HCT116 (cell line): ENCODE measurements around the gene RAB40C. TPM values are rescaled to one million over a fixed set of nuclear protein-coding genes. Genes with fewer than 3 reads are reported as not detected.

Experiments used
- ATAC-seq: fragments of 200-7000 bp; cut with Tn5 transposase; 2 replicates; pipeline ENCODE4 v1.9.1; 2020; ENCODE audit warnings: mild to moderate bottlenecking, moderate library complexity
- BruUV-seq: library from RNA; stranded (reverse); fragments of 400-500 nt; replicated peaks from 2 replicates; lab custom pipeline; 2021; lab: Mats Ljungman, UMichigan
- CTCF ChIA-PET: fragments of 300-600 bp; sonication (Branson Sonifier 250); formaldehyde crosslinking; loops from one replicate; lab custom pipeline; 2021; ENCODE audit warnings: antibody characterized with exemption; lab: Charles Lee
- POLR2A ChIA-PET: fragments of 300-600, 350-600 bp; sonication (Branson Sonifier 250); formaldehyde crosslinking; loops from one replicate; lab custom pipeline; 2021; ENCODE audit warnings: antibody characterized with exemption; lab: Charles Lee
- RAD21 ChIA-PET, 2 experiments: fragments of 300-600 bp; sonication (Branson Sonifier 250); formaldehyde crosslinking; loops; one replicate each; lab custom pipeline; 2023; ENCODE audit warnings: low total read pairs in 2 of 2; ENCODE audit not compliant: uncharacterized antibody in 2 of 2, unreplicated experiment in 2 of 2, low non-redundant PET in 1 of 2; lab: Charles Lee
- DNase-seq: peaks from one replicate; pipeline ENCODE4 v3.0.0-alpha.2; 2010; ENCODE audit warnings: low read depth, low spot score
- H2AFZ ChIP-seq: fragments of 200-600 bp; shearing (Covaris generic), sonication (generic); 2 replicates; pipeline ENCODE4 v1.6.1; 2017; ENCODE audit warnings: low read depth, mixed run types, mixed read lengths, antibody characterized with exemption, low read length; ENCODE audit not compliant: poor library complexity, severe bottlenecking
- H3K27ac ChIP-seq: 2 replicates; pipeline ENCODE4 v1.5.1; 2012; ENCODE audit warnings: low read depth, low read length
- H3K27me3 ChIP-seq: fragments of 200-600 bp; sonication (generic); 2 replicates; pipeline ENCODE4 v1.6.1; 2016; ENCODE audit warnings: mixed run types, low read length, mixed read lengths; ENCODE audit not compliant: insufficient read depth
- H3K36me3 ChIP-seq, 2 experiments: fragments of 200-500 bp in 1 of 2; fragments of 200-600 bp in 1 of 2; sonication (Bioruptor generic) in 1 of 2; sonication (generic) in 1 of 2; 2 replicates each; pipeline versions ENCODE4 v1.5.1 to v1.6.1; 2014 to 2016; ENCODE audit warnings: low read length in 2 of 2, inconsistent platforms in 1 of 2, mixed read lengths in 1 of 2, mixed run types in 1 of 2; ENCODE audit not compliant: insufficient read depth in 2 of 2, control insufficient read depth in 1 of 2
- H3K4me1 ChIP-seq, 2 experiments: fragments of 200-600 bp in 1 of 2; sonication (generic) in 1 of 2; 2 replicates each; pipeline versions ENCODE4 v1.5.1 to v1.6.1; 2012 to 2017; ENCODE audit warnings: low read length in 2 of 2, inconsistent platforms in 1 of 2, mild to moderate bottlenecking in 1 of 2, mixed read lengths in 1 of 2, mixed run types in 1 of 2, moderate library complexity in 1 of 2; ENCODE audit not compliant: insufficient read depth in 2 of 2, control insufficient read depth in 1 of 2
- H3K4me2 ChIP-seq: fragments of 200-600 bp; sonication (generic); 2 replicates; pipeline ENCODE4 v1.6.1; 2017; ENCODE audit warnings: mixed run types, low read length, mixed read lengths
- H3K4me3 ChIP-seq, 2 experiments: fragments of 200-600 bp in 1 of 2; sonication (generic) in 1 of 2; replicated peaks in 1 of 2; 2 replicates each; pipeline ENCODE4 v1.5.1; 2011 to 2016; ENCODE audit warnings: low read length in 2 of 2, control low read depth in 1 of 2, low read depth in 1 of 2, mild to moderate bottlenecking in 1 of 2, mixed read lengths in 1 of 2, mixed run types in 1 of 2
- H3K79me2 ChIP-seq: fragments of 200-600 bp; sonication (generic); 2 replicates; pipeline ENCODE4 v1.6.1; 2017; ENCODE audit warnings: mild to moderate bottlenecking, mixed run types, low read length, moderate library complexity, mixed read lengths; ENCODE audit not compliant: insufficient read depth
- H3K9ac ChIP-seq: fragments of 200-600 bp; sonication (generic); 2 replicates; pipeline ENCODE4 v1.6.1; 2016; ENCODE audit warnings: low read length, mixed read lengths
- H3K9me2 ChIP-seq: fragments of 200-600 bp; sonication (generic), shearing (Covaris generic); 2 replicates; pipeline ENCODE4 v1.6.1; 2017; ENCODE audit warnings: mixed run types, mild to moderate bottlenecking, moderate library complexity; ENCODE audit not compliant: insufficient read depth
- H3K9me3 ChIP-seq, 2 experiments: fragments of 200-500 bp in 1 of 2; fragments of 200-600 bp in 1 of 2; sonication (Bioruptor generic) in 1 of 2; sonication (generic) in 1 of 2; 2 replicates each; pipeline ENCODE4 v1.6.1; 2014 to 2017; ENCODE audit warnings: low read length in 2 of 2, mixed read lengths in 2 of 2, inconsistent platforms in 1 of 2, low read depth in 1 of 2, mild to moderate bottlenecking in 1 of 2, mixed run types in 1 of 2, moderate library complexity in 1 of 2; ENCODE audit not compliant: control insufficient read depth in 1 of 2, insufficient read depth in 1 of 2
- H4K20me1 ChIP-seq: fragments of 200-600 bp; sonication (generic), shearing (Covaris generic); 2 replicates; pipeline ENCODE4 v1.6.1; 2017; ENCODE audit warnings: mixed run types, mild to moderate bottlenecking, moderate library complexity; ENCODE audit not compliant: insufficient read depth
- CBX3 ChIP-seq: IDR thresholded peaks from 2 replicates; pipeline ENCODE4 v1.6.1; 2012; ENCODE audit warnings: low read depth
- CEBPB ChIP-seq: IDR thresholded peaks from 2 replicates; pipeline ENCODE4 v1.6.1; 2012; ENCODE audit warnings: low read depth
- EGR1 ChIP-seq: IDR thresholded peaks from 2 replicates; pipeline ENCODE4 v1.6.1; 2012; ENCODE audit warnings: low read depth
- ELF1 ChIP-seq: IDR thresholded peaks from 2 replicates; pipeline ENCODE4 v1.6.1; 2012; ENCODE audit warnings: low read depth, borderline replicate concordance
- EZH2 ChIP-seq: fragments of 200-600 bp; sonication (generic); IDR thresholded peaks from 2 replicates; pipeline ENCODE4 v1.6.1; 2017; ENCODE audit warnings: antibody characterized with exemption, mixed run types
- EZH2phosphoT487 ChIP-seq: fragments of 200-600 bp; IDR thresholded peaks from 2 replicates; pipeline ENCODE4 v1.6.1; 2018; ENCODE audit warnings: antibody characterized with exemption, borderline replicate concordance
- FOSL1 ChIP-seq: IDR thresholded peaks from 2 replicates; pipeline ENCODE4 v1.6.1; 2012; ENCODE audit warnings: low read depth
- JUND ChIP-seq: IDR thresholded peaks from 2 replicates; pipeline ENCODE4 v1.6.1; 2012
- POLR2A ChIP-seq: IDR thresholded peaks from 2 replicates; pipeline ENCODE4 v1.7.0; 2011; ENCODE audit warnings: borderline replicate concordance; ENCODE audit not compliant: insufficient read depth, insufficient read length; ENCODE audit errors: extremely low read depth
- POLR2AphosphoS5 ChIP-seq: IDR thresholded peaks from 2 replicates; pipeline ENCODE4 v1.6.1; 2011; ENCODE audit warnings: mild to moderate bottlenecking, low read depth, low read length, moderate library complexity
- RAD21 ChIP-seq: IDR thresholded peaks from 2 replicates; pipeline ENCODE4 v1.6.1; 2012; ENCODE audit warnings: low read depth, mild to moderate bottlenecking
- SIN3A ChIP-seq: IDR thresholded peaks from 2 replicates; pipeline ENCODE4 v1.6.1; 2012; ENCODE audit warnings: low read depth
- SP1 ChIP-seq: IDR thresholded peaks from 2 replicates; pipeline ENCODE4 v1.6.1; 2012; ENCODE audit warnings: low read depth
- SRF ChIP-seq: IDR thresholded peaks from 2 replicates; pipeline ENCODE4 v1.6.1; 2012; ENCODE audit warnings: low read depth
- YY1 ChIP-seq: IDR thresholded peaks from 2 replicates; pipeline ENCODE4 v1.6.1; 2011; ENCODE audit warnings: low read length, low read depth, moderate library complexity, mild to moderate bottlenecking; ENCODE audit not compliant: insufficient replicate concordance; ENCODE audit errors: extremely low read depth
- ZNF274 ChIP-seq: fragments of 200-500 bp; sonication (Bioruptor generic); IDR thresholded peaks from 2 replicates; pipeline ENCODE4 v1.6.1; 2014; ENCODE audit warnings: mild to moderate bottlenecking, low read depth, low read length, inconsistent platforms
- intact Hi-C: fragments of 100-400 bp; cut with micrococcal nuclease; formaldehyde crosslinking; loops from 2 replicates; pipeline ENCODE4 v1.10.0; 2022
- total RNA-seq: library from RNA; stranded (reverse); gene quantifications from one replicate; pipeline ENCODE4 v1.2.1, GENCODE V29; 2021; ENCODE audit not compliant: unreplicated experiment
- TF ChIP-seq, protein P1 (sequence below), 3 experiments: fragments of 200-600 bp in 1 of 3; sonication (generic) in 1 of 3; IDR thresholded peaks in 2 of 3; conservative IDR thresholded peaks in 1 of 3; 2 replicates each; pipeline ENCODE4 v1.5.1; 2012 to 2017; ENCODE audit warnings: low read depth in 2 of 3, low read length in 2 of 3, antibody characterized with exemption in 1 of 3, borderline replicate concordance in 1 of 3, control low read depth in 1 of 3, mild to moderate bottlenecking in 1 of 3, mixed read lengths in 1 of 3, mixed run types in 1 of 3, moderate library complexity in 1 of 3; ENCODE audit not compliant: insufficient read depth in 1 of 3
- TF ChIP-seq, protein P2 (sequence below): IDR thresholded peaks from 2 replicates; pipeline ENCODE4 v1.6.1; 2012; ENCODE audit warnings: low read depth
- TF ChIP-seq, protein P3 (sequence below): IDR thresholded peaks from 2 replicates; pipeline ENCODE4 v1.6.1; 2011; ENCODE audit warnings: mild to moderate bottlenecking, low read length, moderate library complexity; ENCODE audit not compliant: insufficient replicate concordance; ENCODE audit errors: extremely low read depth
- TF ChIP-seq, protein P4 (sequence below): IDR thresholded peaks from 2 replicates; pipeline ENCODE4 v1.6.1; 2012

The RAB40C gene
- total RNA-seq, 1 experiment from 2014 or later: 14.1 TPM

DNA sequence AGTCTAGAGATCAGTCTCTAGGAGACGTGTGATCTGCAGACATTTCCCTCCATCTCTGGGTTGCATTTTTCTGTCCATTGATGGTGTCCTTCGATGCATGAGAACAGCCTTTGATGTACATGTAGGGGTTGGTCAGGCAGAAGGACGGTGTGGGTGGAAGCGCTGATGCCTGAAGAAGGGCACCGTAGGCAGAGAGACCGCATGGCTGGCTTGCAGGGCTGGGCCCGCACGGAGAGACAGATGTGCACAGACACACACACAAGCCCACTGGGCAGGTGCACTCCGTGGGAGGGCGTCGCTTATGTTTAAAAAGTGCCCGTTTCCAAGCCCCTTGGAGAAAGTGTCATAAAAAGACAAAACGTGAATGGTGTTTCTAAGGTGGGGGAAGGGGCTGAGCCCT lies 25.3 kb downstream of the RAB40C start:
- no peaks in the 10 kb centered on the region for H3K9me2 ChIP-seq
- no peak for ATAC-seq
- no TSS peak for BruUV-seq
- DNase-seq: no peak
- H3K9me3 ChIP-seq: no peaks in the 10 kb centered on the region
- H3K27ac ChIP-seq: no peak overlapping the region
- CTCF ChIA-PET: no interaction called here
- no peaks in the 10 kb centered on the region for H3K36me3 ChIP-seq
- POLR2A ChIA-PET: no interaction called here
- H3K9ac ChIP-seq: no peak overlapping the region
- no peaks in the 10 kb centered on the region for H4K20me1 ChIP-seq
- H3K4me2 ChIP-seq: no peak overlapping the region
- TF ChIP-seq SIN3A: no peak
- TF ChIP-seq POLR2A: no peak
- TF ChIP-seq, protein P1, sequence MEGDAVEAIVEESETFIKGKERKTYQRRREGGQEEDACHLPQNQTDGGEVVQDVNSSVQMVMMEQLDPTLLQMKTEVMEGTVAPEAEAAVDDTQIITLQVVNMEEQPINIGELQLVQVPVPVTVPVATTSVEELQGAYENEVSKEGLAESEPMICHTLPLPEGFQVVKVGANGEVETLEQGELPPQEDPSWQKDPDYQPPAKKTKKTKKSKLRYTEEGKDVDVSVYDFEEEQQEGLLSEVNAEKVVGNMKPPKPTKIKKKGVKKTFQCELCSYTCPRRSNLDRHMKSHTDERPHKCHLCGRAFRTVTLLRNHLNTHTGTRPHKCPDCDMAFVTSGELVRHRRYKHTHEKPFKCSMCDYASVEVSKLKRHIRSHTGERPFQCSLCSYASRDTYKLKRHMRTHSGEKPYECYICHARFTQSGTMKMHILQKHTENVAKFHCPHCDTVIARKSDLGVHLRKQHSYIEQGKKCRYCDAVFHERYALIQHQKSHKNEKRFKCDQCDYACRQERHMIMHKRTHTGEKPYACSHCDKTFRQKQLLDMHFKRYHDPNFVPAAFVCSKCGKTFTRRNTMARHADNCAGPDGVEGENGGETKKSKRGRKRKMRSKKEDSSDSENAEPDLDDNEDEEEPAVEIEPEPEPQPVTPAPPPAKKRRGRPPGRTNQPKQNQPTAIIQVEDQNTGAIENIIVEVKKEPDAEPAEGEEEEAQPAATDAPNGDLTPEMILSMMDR (IDR thresholded peaks at IDR 0.05 in 2 of 3, conservative IDR thresholded peaks at IDR 0.05 in 1 of 3; ENCODE audit: borderline replicate concordance in 1 of 3, insufficient read depth in 1 of 3, low read depth in 2 of 3, low read length in 2 of 3): no peak
- TF ChIP-seq POLR2AphosphoS5: no peak
- TF ChIP-seq, protein P2, sequence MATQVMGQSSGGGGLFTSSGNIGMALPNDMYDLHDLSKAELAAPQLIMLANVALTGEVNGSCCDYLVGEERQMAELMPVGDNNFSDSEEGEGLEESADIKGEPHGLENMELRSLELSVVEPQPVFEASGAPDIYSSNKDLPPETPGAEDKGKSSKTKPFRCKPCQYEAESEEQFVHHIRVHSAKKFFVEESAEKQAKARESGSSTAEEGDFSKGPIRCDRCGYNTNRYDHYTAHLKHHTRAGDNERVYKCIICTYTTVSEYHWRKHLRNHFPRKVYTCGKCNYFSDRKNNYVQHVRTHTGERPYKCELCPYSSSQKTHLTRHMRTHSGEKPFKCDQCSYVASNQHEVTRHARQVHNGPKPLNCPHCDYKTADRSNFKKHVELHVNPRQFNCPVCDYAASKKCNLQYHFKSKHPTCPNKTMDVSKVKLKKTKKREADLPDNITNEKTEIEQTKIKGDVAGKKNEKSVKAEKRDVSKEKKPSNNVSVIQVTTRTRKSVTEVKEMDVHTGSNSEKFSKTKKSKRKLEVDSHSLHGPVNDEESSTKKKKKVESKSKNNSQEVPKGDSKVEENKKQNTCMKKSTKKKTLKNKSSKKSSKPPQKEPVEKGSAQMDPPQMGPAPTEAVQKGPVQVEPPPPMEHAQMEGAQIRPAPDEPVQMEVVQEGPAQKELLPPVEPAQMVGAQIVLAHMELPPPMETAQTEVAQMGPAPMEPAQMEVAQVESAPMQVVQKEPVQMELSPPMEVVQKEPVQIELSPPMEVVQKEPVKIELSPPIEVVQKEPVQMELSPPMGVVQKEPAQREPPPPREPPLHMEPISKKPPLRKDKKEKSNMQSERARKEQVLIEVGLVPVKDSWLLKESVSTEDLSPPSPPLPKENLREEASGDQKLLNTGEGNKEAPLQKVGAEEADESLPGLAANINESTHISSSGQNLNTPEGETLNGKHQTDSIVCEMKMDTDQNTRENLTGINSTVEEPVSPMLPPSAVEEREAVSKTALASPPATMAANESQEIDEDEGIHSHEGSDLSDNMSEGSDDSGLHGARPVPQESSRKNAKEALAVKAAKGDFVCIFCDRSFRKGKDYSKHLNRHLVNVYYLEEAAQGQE: no peak
- TF ChIP-seq FOSL1: no peak
- no peak for TF ChIP-seq SP1
- TF ChIP-seq, protein P3, sequence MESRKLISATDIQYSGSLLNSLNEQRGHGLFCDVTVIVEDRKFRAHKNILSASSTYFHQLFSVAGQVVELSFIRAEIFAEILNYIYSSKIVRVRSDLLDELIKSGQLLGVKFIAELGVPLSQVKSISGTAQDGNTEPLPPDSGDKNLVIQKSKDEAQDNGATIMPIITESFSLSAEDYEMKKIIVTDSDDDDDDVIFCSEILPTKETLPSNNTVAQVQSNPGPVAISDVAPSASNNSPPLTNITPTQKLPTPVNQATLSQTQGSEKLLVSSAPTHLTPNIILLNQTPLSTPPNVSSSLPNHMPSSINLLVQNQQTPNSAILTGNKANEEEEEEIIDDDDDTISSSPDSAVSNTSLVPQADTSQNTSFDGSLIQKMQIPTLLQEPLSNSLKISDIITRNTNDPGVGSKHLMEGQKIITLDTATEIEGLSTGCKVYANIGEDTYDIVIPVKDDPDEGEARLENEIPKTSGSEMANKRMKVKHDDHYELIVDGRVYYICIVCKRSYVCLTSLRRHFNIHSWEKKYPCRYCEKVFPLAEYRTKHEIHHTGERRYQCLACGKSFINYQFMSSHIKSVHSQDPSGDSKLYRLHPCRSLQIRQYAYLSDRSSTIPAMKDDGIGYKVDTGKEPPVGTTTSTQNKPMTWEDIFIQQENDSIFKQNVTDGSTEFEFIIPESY: no peak
- no peak for TF ChIP-seq ELF1
- no peak for TF ChIP-seq YY1
- TF ChIP-seq CBX3: no peak
- TF ChIP-seq, protein P4, sequence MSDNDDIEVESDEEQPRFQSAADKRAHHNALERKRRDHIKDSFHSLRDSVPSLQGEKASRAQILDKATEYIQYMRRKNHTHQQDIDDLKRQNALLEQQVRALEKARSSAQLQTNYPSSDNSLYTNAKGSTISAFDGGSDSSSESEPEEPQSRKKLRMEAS: no peak
- TF ChIP-seq EZH2: no peak
- no peak for TF ChIP-seq SRF
- no peak for TF ChIP-seq JUND
- TF ChIP-seq ZNF274: no peak
- TF ChIP-seq EZH2phosphoT487: no peak
- no peak for TF ChIP-seq RAD21
- TF ChIP-seq EGR1: no peak
- TF ChIP-seq CEBPB: no peak
- no peaks in the 10 kb centered on the region for H3K4me1 ChIP-seq
- intact Hi-C loops: no loop called here
- peaks cover 6% of the 10 kb centered on the region; the same call in 1 of the 2 replicates for H3K79me2 ChIP-seq
- RAD21 ChIA-PET: no interaction called here
- H3K4me3 ChIP-seq: no peak overlapping the region
- H3K27me3 ChIP-seq: no peaks in the 10 kb centered on the region
- H2AFZ ChIP-seq: no peak overlapping the region
